ENCODE results near the gene SMIM22.

Gene SMIM22

GRCh38 chr16:4750896-4751295, 44.3 kb upstream of the SMIM22 start:
- no peak for TF ChIP-seq CTCF (IDR thresholded peaks at IDR 0.05; ENCODE audit: low read depth, low read length)
- no peak for DNase-seq (ENCODE audit: extremely low read depth, low read depth)

- TF ChIP-seq CTCF (IDR thresholded peaks at IDR 0.05; ENCODE audit: low read depth, low read length) = no peak
- no peak for DNase-seq (ENCODE audit: extremely low read depth, low read depth)
Measured at GRCh38 chr16:4752351-4753100, 42.6 kb upstream of the SMIM22 start.

GRCh38 chr16:4753227-4753626, 41.9 kb upstream of the SMIM22 start:
- no peak for TF ChIP-seq CTCF (IDR thresholded peaks at IDR 0.05; ENCODE audit: low read depth, low read length)
- DNase-seq (ENCODE audit: extremely low read depth, low read depth) = no peak

- no peak for DNase-seq (ENCODE audit: extremely low read depth, low read depth)
- no peak for TF ChIP-seq CTCF (IDR thresholded peaks at IDR 0.05; ENCODE audit: low read depth, low read length)
Measured at GRCh38 chr16:4754865-4755264, 40.3 kb upstream of the SMIM22 start.

GRCh38 chr16:4755687-4756086, 39.5 kb upstream of the SMIM22 start:
- no peak for DNase-seq (ENCODE audit: extremely low read depth, low read depth)
- TF ChIP-seq CTCF (IDR thresholded peaks at IDR 0.05; ENCODE audit: low read depth, low read length) = no peak

- DNase-seq (ENCODE audit: extremely low read depth, low read depth) = no peak
- no peak for TF ChIP-seq CTCF (IDR thresholded peaks at IDR 0.05; ENCODE audit: low read depth, low read length)
Measured at GRCh38 chr16:4760221-4760910, 34.8 kb upstream of the SMIM22 start.

- TF ChIP-seq CTCF (IDR thresholded peaks at IDR 0.05; ENCODE audit: low read depth, low read length) = no peak
- DNase-seq (ENCODE audit: extremely low read depth, low read depth) = no peak
Measured at GRCh38 chr16:4762205-4762604, 33.0 kb upstream of the SMIM22 start.

Data from AG09319 (cell line).